ENCODE results near the gene KDELR3.
A peak's percentile ranks its signal among the peaks of the same experiment; 100 is the strongest.

Gene KDELR3

GRCh38 chr22:38501797-38502672 lies 34.1 kb downstream of the KDELR3 start:
- H3K4me3 ChIP-seq (ENCODE audit: severe bottlenecking) = no peak overlapping the region
- no peak overlapping the region for H3K27ac ChIP-seq (ENCODE audit: poor library complexity, severe bottlenecking)
- peaks cover 83% of the 10 kb centered on the region for H3K36me3 ChIP-seq (ENCODE audit: low read depth)
- H3K9me3 ChIP-seq (ENCODE audit: severe bottlenecking) = no peaks in the 10 kb centered on the region
- H3K27me3 ChIP-seq (ENCODE audit: insufficient read depth, poor library complexity, severe bottlenecking) = no peaks in the 10 kb centered on the region
- ATAC-seq (ENCODE audit: low read depth) (no peak), DNase-seq (ENCODE audit: low spot score) (no peak)
- TF ChIP-seq CTCF (IDR thresholded peaks at IDR 0.05; ENCODE audit: poor library complexity, severe bottlenecking) = no peak
- H3K4me1 ChIP-seq (ENCODE audit: insufficient read depth, poor library complexity, severe bottlenecking) = peaks cover 16% of the 10 kb centered on the region

GRCh38 chr22:38503021-38503420 lies 35.1 kb downstream of the KDELR3 start:
- no peaks in the 10 kb centered on the region for H3K27me3 ChIP-seq (ENCODE audit: insufficient read depth, poor library complexity, severe bottlenecking)
- H3K36me3 ChIP-seq (ENCODE audit: low read depth) = peaks cover 73% of the 10 kb centered on the region
- no peak for DNase-seq (ENCODE audit: low spot score)
- TF ChIP-seq CTCF (IDR thresholded peaks at IDR 0.05; ENCODE audit: poor library complexity, severe bottlenecking) = no peak
- no peaks in the 10 kb centered on the region for H3K9me3 ChIP-seq (ENCODE audit: severe bottlenecking)
- no peak overlapping the region for H3K4me3 ChIP-seq (ENCODE audit: severe bottlenecking)
- no peak overlapping the region for H3K27ac ChIP-seq (ENCODE audit: poor library complexity, severe bottlenecking)
- peaks cover 16% of the 10 kb centered on the region for H3K4me1 ChIP-seq (ENCODE audit: insufficient read depth, poor library complexity, severe bottlenecking)
- ATAC-seq (ENCODE audit: low read depth) = no peak

- Histone ChIP-seq H3K4me1 (ENCODE audit: insufficient read depth, poor library complexity, severe bottlenecking) (peaks cover 16% of the 10 kb centered on the region), H3K36me3 (ENCODE audit: low read depth) (peaks cover 54% of the 10 kb centered on the region)
These were observed 37.0 kb downstream of the KDELR3 start for GRCh38 chr22:38504731-38505540.

GRCh38 chr22:38505541-38506117 lies 37.7 kb downstream of the KDELR3 start:
- Histone ChIP-seq H3K4me3 (ENCODE audit: severe bottlenecking) (peak overlapping the region; percentile 87), H3K27ac (ENCODE audit: poor library complexity, severe bottlenecking) (peak overlapping the region; percentile 84), H3K36me3 (ENCODE audit: low read depth) (peaks cover 47% of the 10 kb centered on the region), H3K9me3 (ENCODE audit: severe bottlenecking) (no peaks in the 10 kb centered on the region), H3K4me1 (ENCODE audit: insufficient read depth, poor library complexity, severe bottlenecking) (peaks cover 16% of the 10 kb centered on the region), H3K27me3 (ENCODE audit: insufficient read depth, poor library complexity, severe bottlenecking) (no peaks in the 10 kb centered on the region)
- no peak for DNase-seq (ENCODE audit: low spot score)
- ATAC-seq (ENCODE audit: low read depth) = peak; percentile 40
- TF ChIP-seq CTCF (IDR thresholded peaks at IDR 0.05; ENCODE audit: poor library complexity, severe bottlenecking) = no peak

More at GRCh38 chr22:38504731-38505540, 37.0 kb downstream of the KDELR3 start:
- ATAC-seq (ENCODE audit: low read depth) (no peak), DNase-seq (ENCODE audit: low spot score) (no peak)
- H3K27me3 ChIP-seq (ENCODE audit: insufficient read depth, poor library complexity, severe bottlenecking) = no peaks in the 10 kb centered on the region
- TF ChIP-seq CTCF (IDR thresholded peaks at IDR 0.05; ENCODE audit: poor library complexity, severe bottlenecking) = no peak
- H3K27ac ChIP-seq (ENCODE audit: poor library complexity, severe bottlenecking) = peak overlapping the region; percentile 84
- H3K9me3 ChIP-seq (ENCODE audit: severe bottlenecking) = no peaks in the 10 kb centered on the region
- peak overlapping the region; percentile 87 for H3K4me3 ChIP-seq (ENCODE audit: severe bottlenecking)
